Immature natural killer cell (primary cell): Measurements from ENCODE around the gene PPM1H. TPM values are rescaled to one million over a fixed set of nuclear protein-coding genes. Genes with fewer than 3 reads are reported as not detected.

Experiments used
- DNase-seq, 3 donors: peaks; one replicate each; pipeline ENCODE4 v3.0.0; 2022; ENCODE audit warnings: mixed read lengths in 1 of 3
- H3K27ac Mint-ChIP-seq, 6 donors: one replicate each; pipeline ENCODE4 v1.8.0; 2020; ENCODE audit warnings: mixed read lengths in 6 of 6, mild to moderate bottlenecking in 5 of 6, inconsistent platforms in 4 of 6, moderate library complexity in 3 of 6
- H3K27me3 Mint-ChIP-seq, 3 donors: one replicate each; pipeline ENCODE4 v1.8.0; 2020 to 2021; ENCODE audit warnings: low read depth in 3 of 3, mild to moderate bottlenecking in 3 of 3, mixed read lengths in 3 of 3, moderate library complexity in 3 of 3, inconsistent platforms in 1 of 3
- H3K36me3 Mint-ChIP-seq, 3 donors: one replicate each; pipeline ENCODE4 v1.8.0; 2020; ENCODE audit warnings: mixed read lengths in 3 of 3, inconsistent platforms in 2 of 3, mild to moderate bottlenecking in 2 of 3
- H3K4me1 Mint-ChIP-seq, 2 donors: one replicate each; pipeline ENCODE4 v1.8.0; 2020; ENCODE audit warnings: inconsistent platforms in 2 of 2, mild to moderate bottlenecking in 2 of 2, mixed read lengths in 2 of 2, moderate library complexity in 1 of 2
- H3K4me3 Mint-ChIP-seq, 5 donors: one replicate each; pipeline ENCODE4 v1.8.0; 2020; ENCODE audit warnings: mild to moderate bottlenecking in 5 of 5, mixed read lengths in 5 of 5, inconsistent platforms in 3 of 5, moderate library complexity in 3 of 5
- H3K9me3 Mint-ChIP-seq, 6 donors: one replicate each; pipeline ENCODE4 v1.8.0; 2020; ENCODE audit warnings: mild to moderate bottlenecking in 6 of 6, mixed read lengths in 6 of 6, inconsistent platforms in 4 of 6, moderate library complexity in 3 of 6
- polyA plus RNA-seq, 3 donors: library from polyadenylated mRNA; unstranded; fragments of 300-500 nt; fragmentation: Illumina TruSeq; gene quantifications; one replicate each; pipeline ENCODE4 v1.2.3, GENCODE V29; 2021

The PPM1H gene
- polyA plus RNA-seq, 3 donors from 2014 or later: 0.50 TPM; not detected in 2

DNA sequence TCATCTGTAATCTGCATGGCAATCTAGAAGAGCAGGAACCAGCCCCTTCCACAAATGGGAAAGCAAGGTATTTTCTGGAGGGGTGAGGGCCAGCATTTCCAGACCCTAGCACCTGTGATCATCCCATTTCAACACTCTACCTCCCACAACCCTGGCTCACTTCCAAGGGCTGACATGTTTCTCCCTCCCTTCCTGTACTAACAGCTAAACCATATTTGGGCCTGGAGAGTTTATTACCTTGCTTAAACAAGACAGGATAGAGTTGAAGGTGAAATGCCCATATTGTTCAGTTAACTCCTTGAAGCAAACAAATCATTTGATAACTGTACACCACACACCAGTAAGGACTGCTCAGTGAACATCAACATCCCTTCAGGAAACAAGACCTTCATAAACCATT is 158.4 kb downstream of the PPM1H start:
- H3K27me3 Mint-ChIP-seq: peaks cover 0 to 2% (median 0%) of the 10 kb centered on the region in 3 donors
- H3K4me3 Mint-ChIP-seq: no peak overlapping the region
- H3K27ac Mint-ChIP-seq: no peak overlapping the region
- H3K36me3 Mint-ChIP-seq: no peaks in the 10 kb centered on the region
- H3K4me1 Mint-ChIP-seq: no peaks in the 10 kb centered on the region
- DNase-seq: no peak
- no peaks in the 10 kb centered on the region for H3K9me3 Mint-ChIP-seq

DNA sequence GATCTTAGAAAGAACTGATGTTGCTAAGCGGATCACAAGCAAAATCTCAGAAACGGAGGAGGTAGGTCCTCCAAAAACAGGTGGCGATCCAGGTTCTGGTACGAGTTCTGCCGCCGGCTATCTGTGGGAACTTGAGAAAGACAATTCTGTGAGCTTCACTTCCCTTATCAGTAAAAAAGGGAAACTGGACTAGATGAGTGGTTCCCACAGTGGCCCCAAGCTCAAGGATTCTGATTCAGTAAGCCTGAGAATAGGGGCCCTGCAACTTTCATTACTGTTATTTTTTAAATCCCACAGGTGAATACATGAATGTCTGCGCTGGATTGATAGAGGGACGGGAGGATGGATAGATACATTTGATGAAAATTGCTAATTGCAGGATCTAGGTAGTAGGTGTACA is 160.2 kb downstream of the PPM1H start:
- Mint-ChIP-seq H3K9me3 (no peaks in the 10 kb centered on the region), H3K4me3 (no peak overlapping the region), H3K4me1 (no peaks in the 10 kb centered on the region), H3K27me3 (peaks cover 0 to 2% (median 0%) of the 10 kb centered on the region in 3 donors), H3K36me3 (no peaks in the 10 kb centered on the region), H3K27ac (no peak overlapping the region)
- DNase-seq: no peak

DNA sequence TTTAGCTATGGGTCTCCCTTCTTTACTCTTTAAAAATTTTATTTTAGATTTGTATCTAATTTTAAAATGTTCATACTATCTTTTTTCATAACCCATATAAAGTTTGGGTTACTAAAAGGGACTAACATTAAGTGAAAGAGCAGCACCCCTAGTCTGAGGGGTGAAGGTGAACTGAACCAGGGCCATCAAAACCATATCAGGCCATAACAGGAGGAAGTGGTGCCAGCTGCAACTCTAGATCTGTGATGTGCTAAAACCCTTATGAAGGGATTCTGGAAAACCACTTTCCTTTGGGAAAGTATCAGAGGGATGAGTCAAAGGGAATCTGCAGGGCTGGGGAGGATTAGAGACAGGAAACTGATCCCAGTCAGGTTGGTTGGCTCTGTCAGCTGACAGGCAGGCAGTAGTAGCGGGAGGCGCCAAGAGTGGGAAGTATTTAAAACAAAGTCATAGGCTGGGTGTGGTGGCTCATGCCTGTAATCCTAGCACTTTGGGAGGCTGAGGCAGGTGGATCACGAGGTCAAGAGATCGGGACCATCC is 162.5 kb downstream of the PPM1H start:
- Mint-ChIP-seq H3K4me3 (no peak overlapping the region), H3K27ac (peak overlapping the region in 2 of 6 donors; percentile 23 to 60), H3K27me3 (peaks cover 0 to 2% (median 0%) of the 10 kb centered on the region in 3 donors), H3K9me3 (no peaks in the 10 kb centered on the region), H3K36me3 (no peaks in the 10 kb centered on the region), H3K4me1 (no peaks in the 10 kb centered on the region)
- DNase-seq: no peak

GRCh38 chr12:62771828-62772227 is 163.1 kb downstream of the PPM1H start:
- no peak for DNase-seq
- Mint-ChIP-seq H3K4me1 (no peaks in the 10 kb centered on the region), H3K27ac (no peak overlapping the region), H3K4me3 (no peak overlapping the region), H3K27me3 (peaks cover 0 to 2% (median 0%) of the 10 kb centered on the region in 3 donors), H3K36me3 (no peaks in the 10 kb centered on the region), H3K9me3 (no peaks in the 10 kb centered on the region)

GRCh38 chr12:62770381-62770780 is 164.6 kb downstream of the PPM1H start:
- no peak for DNase-seq

DNA sequence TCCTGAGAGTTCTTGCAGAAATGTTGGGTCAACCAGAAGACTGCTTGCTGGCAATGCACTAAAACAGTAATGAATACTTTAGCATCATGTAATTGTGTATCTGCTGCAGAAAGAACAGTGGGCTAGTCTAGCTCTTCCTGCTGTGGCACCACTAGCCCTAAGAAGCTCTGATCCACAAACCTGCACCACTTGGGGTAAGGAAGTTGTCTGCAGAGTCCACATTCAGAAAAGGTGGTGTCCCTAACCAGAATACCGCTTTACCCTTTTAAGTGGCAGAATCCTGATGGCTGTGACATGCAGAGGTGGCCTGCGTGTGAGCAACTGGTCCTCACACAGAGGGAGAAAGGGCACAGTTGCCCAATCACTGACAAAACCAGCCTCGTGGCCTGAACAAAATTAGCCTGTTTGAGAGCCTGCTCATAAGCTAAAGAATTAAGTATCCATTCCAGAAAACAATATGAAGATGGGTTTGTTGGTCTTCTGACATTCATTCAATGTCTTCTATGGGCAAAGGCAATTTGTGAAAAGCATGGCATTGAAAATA is 165.8 kb downstream of the PPM1H start:
- Mint-ChIP-seq H3K4me1 (no peaks in the 10 kb centered on the region), H3K27me3 (no peaks in the 10 kb centered on the region), H3K36me3 (no peaks in the 10 kb centered on the region), H3K27ac (no peak overlapping the region), H3K9me3 (no peaks in the 10 kb centered on the region), H3K4me3 (no peak overlapping the region)
- DNase-seq: no peak

More at GRCh38 chr12:62770381-62770780, 164.6 kb downstream of the PPM1H start:
- Mint-ChIP-seq H3K27me3 (peaks cover 0 to 2% (median 0%) of the 10 kb centered on the region in 3 donors), H3K9me3 (no peaks in the 10 kb centered on the region), H3K4me1 (no peaks in the 10 kb centered on the region), H3K27ac (no peak overlapping the region), H3K4me3 (no peak overlapping the region), H3K36me3 (no peaks in the 10 kb centered on the region)

- no peaks in the 10 kb centered on the region for H3K9me3 Mint-ChIP-seq
Observed at GRCh38 chr12:62767946-62768345, 167.0 kb downstream of the PPM1H start.

GRCh38 chr12:62767496-62767895 is 167.5 kb downstream of the PPM1H start:
- H3K4me3 Mint-ChIP-seq: no peak overlapping the region
- no peaks in the 10 kb centered on the region for H3K9me3 Mint-ChIP-seq
- no peak for DNase-seq
- no peaks in the 10 kb centered on the region for H3K27me3 Mint-ChIP-seq
- H3K4me1 Mint-ChIP-seq: no peaks in the 10 kb centered on the region
- no peak overlapping the region for H3K27ac Mint-ChIP-seq
- no peaks in the 10 kb centered on the region for H3K36me3 Mint-ChIP-seq

More at GRCh38 chr12:62767946-62768345, 167.0 kb downstream of the PPM1H start:
- Mint-ChIP-seq H3K27me3 (no peaks in the 10 kb centered on the region), H3K4me3 (no peak overlapping the region), H3K4me1 (no peaks in the 10 kb centered on the region), H3K36me3 (no peaks in the 10 kb centered on the region), H3K27ac (no peak overlapping the region)
- DNase-seq: no peak

GRCh38 chr12:62766496-62766895 is 168.5 kb downstream of the PPM1H start:
- Mint-ChIP-seq H3K27me3 (no peaks in the 10 kb centered on the region), H3K4me3 (no peak overlapping the region), H3K9me3 (no peaks in the 10 kb centered on the region), H3K36me3 (no peaks in the 10 kb centered on the region), H3K4me1 (no peaks in the 10 kb centered on the region), H3K27ac (no peak overlapping the region)
- no peak for DNase-seq

- Mint-ChIP-seq H3K27me3 (peaks cover 1 to 5% (median 3%) of the 10 kb centered on the region in 3 donors), H3K36me3 (no peaks in the 10 kb centered on the region), H3K4me3 (no peak overlapping the region), H3K4me1 (no peaks in the 10 kb centered on the region), H3K9me3 (no peaks in the 10 kb centered on the region), H3K27ac (no peak overlapping the region)
- DNase-seq: no peak
Observed at GRCh38 chr12:62763861-62764645, 170.9 kb downstream of the PPM1H start.

- peaks cover 1 to 5% (median 4%) of the 10 kb centered on the region in 3 donors for H3K27me3 Mint-ChIP-seq
- H3K27ac Mint-ChIP-seq: no peak overlapping the region
- H3K4me1 Mint-ChIP-seq: no peaks in the 10 kb centered on the region
- H3K4me3 Mint-ChIP-seq: no peak overlapping the region
- no peak for DNase-seq
- no peaks in the 10 kb centered on the region for H3K36me3 Mint-ChIP-seq
- no peaks in the 10 kb centered on the region for H3K9me3 Mint-ChIP-seq
Observed at GRCh38 chr12:62763312-62763711, 171.6 kb downstream of the PPM1H start.

- Mint-ChIP-seq H3K27me3 (peaks cover 1 to 5% (median 4%) of the 10 kb centered on the region in 3 donors), H3K4me1 (no peaks in the 10 kb centered on the region), H3K9me3 (no peaks in the 10 kb centered on the region), H3K27ac (no peak overlapping the region), H3K36me3 (no peaks in the 10 kb centered on the region), H3K4me3 (no peak overlapping the region)
- no peak for DNase-seq
Observed at GRCh38 chr12:62762645-62763044, 172.3 kb downstream of the PPM1H start.

DNA sequence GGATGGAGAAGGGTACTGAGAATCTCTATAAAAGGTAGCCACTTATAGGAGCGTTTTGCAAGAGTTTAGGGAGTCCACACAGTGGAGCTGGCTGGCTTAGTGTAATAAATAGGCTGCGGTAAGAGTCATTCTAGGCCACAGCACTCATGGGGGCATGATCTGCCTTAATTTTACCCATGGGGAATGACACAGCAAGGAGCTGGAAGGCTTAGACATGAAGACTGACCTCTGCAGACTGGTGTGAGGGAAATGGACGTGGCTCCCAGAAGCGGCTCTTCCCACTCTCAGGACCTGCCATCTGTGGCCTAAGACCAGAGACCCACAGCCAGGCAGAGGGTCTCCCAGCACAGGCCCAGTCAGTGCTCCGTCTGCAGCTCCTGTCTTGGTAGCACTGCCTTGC is 173.3 kb downstream of the PPM1H start:
- Mint-ChIP-seq H3K36me3 (no peaks in the 10 kb centered on the region), H3K9me3 (no peaks in the 10 kb centered on the region), H3K4me3 (no peak overlapping the region), H3K27ac (no peak overlapping the region), H3K4me1 (no peaks in the 10 kb centered on the region), H3K27me3 (peaks cover 1 to 5% (median 4%) of the 10 kb centered on the region in 3 donors)
- no peak for DNase-seq

DNA sequence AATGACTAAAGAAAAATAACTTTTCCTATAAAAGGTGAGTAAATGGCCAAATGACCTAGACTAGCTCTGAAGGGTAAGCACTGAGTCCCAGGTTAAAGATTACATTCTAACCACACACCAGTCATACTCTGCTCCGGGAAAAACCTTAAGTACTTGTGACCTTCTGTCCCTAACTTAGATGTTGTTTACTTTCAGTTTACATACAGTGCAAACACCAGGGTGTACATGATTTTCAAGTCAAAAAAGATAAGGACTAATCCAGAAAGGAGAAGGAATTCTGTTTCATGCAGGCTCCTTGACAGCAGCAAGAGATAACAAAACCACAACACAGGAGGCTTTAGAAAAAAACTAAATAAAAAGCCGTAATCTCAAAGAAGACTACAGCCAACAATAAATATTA is 174.2 kb downstream of the PPM1H start:
- Mint-ChIP-seq H3K27me3 (peaks cover 3 to 5% (median 4%) of the 10 kb centered on the region in 3 donors), H3K4me3 (no peak overlapping the region), H3K9me3 (no peaks in the 10 kb centered on the region), H3K27ac (no peak overlapping the region), H3K4me1 (no peaks in the 10 kb centered on the region), H3K36me3 (no peaks in the 10 kb centered on the region)
- no peak for DNase-seq
